Fibroblast of lung (primary cell): ENCODE results near the gene IGF1. TPM values are rescaled to one million over a fixed set of nuclear protein-coding genes. Genes with fewer than 3 reads are reported as not detected.

ENCODE experiments used
- DNase-seq, 2 donors: peaks; one replicate each; pipeline versions ENCODE4 v3.0.0 to v3.0.0-alpha.2; 2010; ENCODE audit warnings: low read depth in 2 of 2
- H2AFZ ChIP-seq: 2 replicates; pipeline ENCODE4 v1.5.1; 2012; ENCODE audit warnings: low read length, control low read depth, inconsistent platforms
- H3K27ac ChIP-seq: 2 replicates; pipeline ENCODE4 v1.5.1; 2011; ENCODE audit warnings: low read length, control low read depth; ENCODE audit not compliant: insufficient read depth
- H3K27me3 ChIP-seq: 2 replicates; pipeline ENCODE4 v1.5.1; 2011; ENCODE audit warnings: mild to moderate bottlenecking, low read length; ENCODE audit not compliant: control insufficient read depth, insufficient read depth
- H3K36me3 ChIP-seq: 2 replicates; pipeline ENCODE4 v1.5.1; 2011; ENCODE audit warnings: low read length; ENCODE audit not compliant: control insufficient read depth, insufficient read depth
- H3K4me1 ChIP-seq: 2 replicates; pipeline ENCODE4 v1.5.1; 2011; ENCODE audit warnings: low read length; ENCODE audit not compliant: control insufficient read depth, insufficient read depth; ENCODE audit errors: extremely low read depth
- H3K4me2 ChIP-seq: 2 replicates; pipeline ENCODE4 v1.5.1; 2011; ENCODE audit warnings: low read length, control low read depth; ENCODE audit not compliant: insufficient read depth; ENCODE audit errors: extremely low read depth
- H3K4me3 ChIP-seq, 4 experiments: fragments of 200-600 bp in 1 of 4; sonication (generic) in 1 of 4; replicated peaks in 1 of 4; 2 replicates each; pipeline ENCODE4 v1.5.1; 2011 to 2016; ENCODE audit warnings: low read length in 4 of 4, low read depth in 3 of 4, mild to moderate bottlenecking in 3 of 4, control low read depth in 2 of 4, inconsistent platforms in 1 of 4, mixed read lengths in 1 of 4; ENCODE audit not compliant: insufficient read depth in 1 of 4; ENCODE audit errors: control extremely low read depth in 1 of 4
- H3K79me2 ChIP-seq: 2 replicates; pipeline ENCODE4 v1.5.1; 2012; ENCODE audit warnings: mild to moderate bottlenecking, low read length, inconsistent platforms; ENCODE audit not compliant: control insufficient read depth, insufficient read depth
- H3K9ac ChIP-seq: 2 replicates; pipeline ENCODE4 v1.5.1; 2011; ENCODE audit warnings: mild to moderate bottlenecking, low read length, control low read depth; ENCODE audit not compliant: insufficient read depth
- H3K9me3 ChIP-seq: 2 replicates; pipeline ENCODE4 v1.5.1; 2012; ENCODE audit warnings: low read depth, low read length; ENCODE audit not compliant: control insufficient read depth, insufficient read depth
- H4K20me1 ChIP-seq: 2 replicates; pipeline ENCODE4 v1.5.1; 2011; ENCODE audit warnings: low read length; ENCODE audit not compliant: control insufficient read depth, insufficient read depth; ENCODE audit errors: extremely low read depth
- CTCF ChIP-seq, 2 donors: IDR thresholded peaks in 1 of 2; conservative IDR thresholded peaks in 1 of 2; 1 replicate in 1 of 2; 2 replicates in 1 of 2; pipeline ENCODE4 v1.5.1; 2011 to 2012; ENCODE audit warnings: low read length in 2 of 2, control low read depth in 1 of 2, inconsistent platforms in 1 of 2, low read depth in 1 of 2, mild to moderate bottlenecking in 1 of 2
- EZH2 ChIP-seq: IDR thresholded peaks from 2 replicates; pipeline ENCODE4 v1.5.1; 2012; ENCODE audit warnings: low read length, control low read depth, mild to moderate bottlenecking; ENCODE audit errors: missing control alignments
- polyA plus RNA-seq, 2 donors: library from polyadenylated mRNA; depleted of rRNA in 1 of 2; stranded (reverse) in 1 of 2; unstranded in 1 of 2; fragments of >200 nt; gene quantifications; 2 replicates each; pipeline ENCODE4 v1.2.1, GENCODE V29; 2011 to 2012; ENCODE audit warnings: missing spikeins in 1 of 2
- total RNA-seq: library from RNA; depleted of rRNA; stranded (reverse); fragments of >200 nt; gene quantifications from 2 replicates; pipeline ENCODE4 v1.2.1, GENCODE V29; 2014

IGF1 gene
- total and polyA plus RNA-seq, 2 donors (not counting 1 experiment from before 2014, with no cell fraction given) = 0.05 to 0.83 TPM

- TF ChIP-seq EZH2 = no peak
- TF ChIP-seq CTCF (conservative IDR thresholded peaks at IDR 0.05 in 1 of 2, IDR thresholded peaks at IDR 0.05 in 1 of 2; ENCODE audit: low read depth in 1 of 2, low read length in 2 of 2) = no peak
- no peaks in the 10 kb centered on the region for H3K9me3 ChIP-seq
- no peak overlapping the region for H3K9ac ChIP-seq
- no peaks in the 10 kb centered on the region for H3K27me3 ChIP-seq
- H3K79me2 ChIP-seq = no peaks in the 10 kb centered on the region
- no peak overlapping the region for H2AFZ ChIP-seq
- H3K4me3 ChIP-seq = no peak overlapping the region
- H3K27ac ChIP-seq = no peak overlapping the region
- H3K36me3 ChIP-seq = no peaks in the 10 kb centered on the region
- H4K20me1 ChIP-seq = no peaks in the 10 kb centered on the region
- no peak overlapping the region for H3K4me2 ChIP-seq
- H3K4me1 ChIP-seq = no peaks in the 10 kb centered on the region
- no peak for DNase-seq
Measured at GRCh38 chr12:102444093-102444492, 36.3 kb downstream of the IGF1 start.

- no peak overlapping the region for H3K4me2 ChIP-seq
- no peaks in the 10 kb centered on the region for H3K9me3 ChIP-seq
- no peak overlapping the region for H3K27ac ChIP-seq
- no peaks in the 10 kb centered on the region for H3K4me1 ChIP-seq
- no peak for DNase-seq
- H2AFZ ChIP-seq = no peak overlapping the region
- H3K27me3 ChIP-seq = no peaks in the 10 kb centered on the region
- no peaks in the 10 kb centered on the region for H3K79me2 ChIP-seq
- H3K9ac ChIP-seq = no peak overlapping the region
- H3K4me3 ChIP-seq = no peak overlapping the region
- no peak for TF ChIP-seq EZH2
- H4K20me1 ChIP-seq = no peaks in the 10 kb centered on the region
- H3K36me3 ChIP-seq = no peaks in the 10 kb centered on the region
Measured at GRCh38 chr12:102441077-102441596, 39.2 kb downstream of the IGF1 start.

GRCh38 chr12:102439426-102440405, 40.6 kb downstream of the IGF1 start:
- Histone ChIP-seq H3K27me3 (no peaks in the 10 kb centered on the region), H3K9ac (no peak overlapping the region), H3K79me2 (no peaks in the 10 kb centered on the region), H3K4me3 (no peak overlapping the region), H2AFZ (no peak overlapping the region), H3K4me2 (no peak overlapping the region), H3K27ac (no peak overlapping the region), H3K4me1 (no peaks in the 10 kb centered on the region), H3K9me3 (no peaks in the 10 kb centered on the region), H3K36me3 (no peaks in the 10 kb centered on the region), H4K20me1 (no peaks in the 10 kb centered on the region)
- peak; percentile 26 to 78 for DNase-seq
- no peak for TF ChIP-seq EZH2
- no peak for TF ChIP-seq CTCF (conservative IDR thresholded peaks at IDR 0.05 in 1 of 2, IDR thresholded peaks at IDR 0.05 in 1 of 2; ENCODE audit: low read depth in 1 of 2, low read length in 2 of 2)
